D341Med (cell line): ENCODE data around the gene NDUFB10.
A peak's percentile ranks its signal among the peaks of the same experiment; 100 is the strongest.
"Not testable (repeated sequence)": the region's sequence is repeated elsewhere in the genome, so short reads cannot be mapped to it uniquely, and the experiment has no call there.

Source experiments
- DNase-seq: peaks from one replicate; pipeline ENCODE4 v3.0.0; 2012; ENCODE audit warnings: low spot score

NDUFB10 gene

DNA sequence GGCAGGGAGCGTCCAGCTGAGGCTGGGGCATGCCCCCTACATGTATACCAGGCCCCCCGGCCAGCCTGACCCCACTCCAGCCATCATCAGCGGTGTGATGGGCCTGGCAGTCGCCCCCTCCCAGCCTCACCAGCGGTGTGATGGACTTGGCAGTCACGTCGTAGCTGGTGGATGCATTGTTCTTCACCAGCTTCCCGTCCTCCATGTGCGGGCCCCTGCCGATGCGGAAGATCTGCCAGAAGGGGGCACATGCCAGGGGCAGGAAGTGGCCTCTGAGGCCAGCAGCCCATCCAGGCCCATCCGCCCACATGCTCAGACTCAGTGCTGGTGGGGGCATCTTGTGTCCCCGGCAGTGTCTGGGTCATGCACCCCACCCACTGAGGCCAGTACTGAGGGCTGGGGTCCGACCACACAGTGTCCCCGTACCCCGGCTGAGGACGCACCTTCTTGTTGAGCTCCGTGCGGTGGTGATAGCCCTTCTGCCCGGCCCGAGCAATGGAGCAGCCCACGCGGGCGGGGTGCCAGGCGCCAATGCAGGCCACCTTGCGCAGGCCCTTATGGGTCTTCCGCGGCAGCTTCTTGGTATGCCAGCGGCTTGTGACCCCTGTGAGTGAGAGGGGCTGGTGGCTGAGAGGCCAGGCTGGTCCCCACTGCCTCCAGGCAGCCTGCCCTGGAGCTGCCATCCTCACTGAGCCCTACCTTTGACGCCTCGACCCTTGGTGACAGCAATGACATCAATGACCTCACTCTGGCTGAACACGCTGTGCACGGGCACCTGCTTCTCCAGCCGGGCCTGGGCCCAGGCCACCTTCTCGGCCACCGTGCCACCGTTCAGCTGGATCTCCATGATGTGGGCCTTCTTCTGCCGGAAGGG is 12.6 kb upstream of the NDUFB10 start:
- no peak for DNase-seq

DNA sequence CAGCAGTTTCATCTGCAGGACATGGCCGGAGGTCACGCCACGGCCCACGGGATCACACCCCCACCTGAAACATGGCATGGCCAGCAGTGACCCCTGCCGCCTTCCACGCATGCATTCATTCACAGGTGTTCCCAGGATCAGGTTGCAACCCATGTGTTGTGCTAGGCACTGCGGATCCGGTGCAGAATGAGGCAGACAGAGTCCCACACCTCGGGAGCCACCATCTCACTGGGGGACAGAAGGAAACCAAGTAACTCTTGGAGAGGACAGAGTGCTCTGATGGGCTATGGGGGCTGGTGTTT is 12.0 kb upstream of the NDUFB10 start:
- DNase-seq = no peak

DNA sequence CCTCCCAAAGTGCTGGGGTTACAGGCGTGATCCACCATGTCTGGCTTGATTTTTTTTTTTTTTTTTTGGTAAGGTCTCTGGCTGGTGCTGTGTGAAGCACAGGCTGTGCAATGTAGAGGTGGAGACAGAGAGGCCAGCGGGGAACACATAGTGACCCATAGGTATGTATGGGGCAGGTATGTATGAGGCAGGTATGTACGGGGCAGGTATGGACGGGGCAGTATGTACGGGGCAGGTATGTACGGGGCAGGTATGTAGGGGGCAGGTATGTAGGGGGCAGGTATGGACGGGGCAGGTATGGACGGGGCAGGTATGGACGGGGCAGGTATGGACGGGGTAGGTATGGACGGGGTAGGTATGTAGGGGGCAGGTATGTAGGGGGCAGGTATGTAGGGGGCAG is 9.8 kb upstream of the NDUFB10 start:
- no peak for DNase-seq

DNA sequence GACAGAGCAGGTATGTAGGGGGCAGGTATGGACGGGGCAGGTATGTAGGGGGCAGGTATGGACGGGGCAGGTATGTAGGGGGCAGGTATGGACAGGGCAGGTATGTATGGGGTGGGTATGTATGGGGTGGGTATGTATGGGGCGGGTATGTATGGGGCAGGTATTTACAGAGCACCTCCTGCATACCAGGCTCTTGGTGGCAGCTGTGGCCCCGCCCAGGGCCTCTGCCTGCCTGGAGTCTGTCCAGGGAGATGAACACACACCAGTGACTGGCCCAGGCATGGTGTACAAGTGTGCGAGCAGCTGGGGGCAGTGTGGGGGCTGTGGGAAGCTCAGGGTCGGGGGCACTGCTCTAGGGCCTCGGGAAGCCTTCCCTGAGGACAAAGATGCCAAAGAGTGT is 9.3 kb upstream of the NDUFB10 start:
- DNase-seq = no peak

DNA sequence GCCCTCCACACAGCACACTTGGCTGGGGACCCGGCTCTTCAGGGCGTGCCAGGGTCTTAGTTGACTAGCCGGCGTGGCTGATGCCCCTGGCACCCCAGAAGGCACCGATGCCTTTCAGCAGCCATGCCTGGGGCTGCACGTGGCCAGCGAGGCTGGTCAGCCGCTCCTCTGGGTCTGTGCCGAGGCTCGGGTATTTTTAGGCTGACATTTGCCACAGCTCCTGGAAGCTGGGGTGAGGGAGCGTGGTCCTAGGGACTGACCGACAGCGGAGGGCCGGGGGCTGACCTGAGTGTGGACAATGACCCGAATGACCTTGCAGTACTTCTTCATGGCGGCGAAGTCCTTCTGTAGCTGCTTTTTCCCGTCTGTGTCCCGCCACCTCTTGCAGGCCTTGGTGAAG is 8.8 kb upstream of the NDUFB10 start:
- no peak for DNase-seq

DNA sequence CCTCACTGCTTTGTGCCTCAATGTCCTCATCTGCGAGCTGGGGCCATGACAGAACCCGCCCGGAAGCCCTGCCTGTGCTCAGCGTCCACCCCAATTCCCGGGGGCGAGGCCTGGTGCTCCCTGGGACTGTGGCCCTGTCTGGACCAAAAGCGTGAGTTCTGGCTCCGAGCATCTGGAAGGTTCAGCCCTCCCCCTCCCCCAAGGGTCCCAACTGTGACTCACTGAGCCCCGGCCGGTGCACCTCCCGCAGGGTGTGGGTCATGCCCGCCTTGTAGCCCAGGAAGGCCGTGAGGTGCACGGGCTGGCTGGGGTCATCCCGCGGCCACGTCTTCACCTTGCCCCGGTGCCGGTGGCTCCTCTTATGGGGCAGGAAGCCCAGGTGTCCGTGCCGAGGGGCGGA is 5.6 kb upstream of the NDUFB10 start:
- DNase-seq = no peak

DNA sequence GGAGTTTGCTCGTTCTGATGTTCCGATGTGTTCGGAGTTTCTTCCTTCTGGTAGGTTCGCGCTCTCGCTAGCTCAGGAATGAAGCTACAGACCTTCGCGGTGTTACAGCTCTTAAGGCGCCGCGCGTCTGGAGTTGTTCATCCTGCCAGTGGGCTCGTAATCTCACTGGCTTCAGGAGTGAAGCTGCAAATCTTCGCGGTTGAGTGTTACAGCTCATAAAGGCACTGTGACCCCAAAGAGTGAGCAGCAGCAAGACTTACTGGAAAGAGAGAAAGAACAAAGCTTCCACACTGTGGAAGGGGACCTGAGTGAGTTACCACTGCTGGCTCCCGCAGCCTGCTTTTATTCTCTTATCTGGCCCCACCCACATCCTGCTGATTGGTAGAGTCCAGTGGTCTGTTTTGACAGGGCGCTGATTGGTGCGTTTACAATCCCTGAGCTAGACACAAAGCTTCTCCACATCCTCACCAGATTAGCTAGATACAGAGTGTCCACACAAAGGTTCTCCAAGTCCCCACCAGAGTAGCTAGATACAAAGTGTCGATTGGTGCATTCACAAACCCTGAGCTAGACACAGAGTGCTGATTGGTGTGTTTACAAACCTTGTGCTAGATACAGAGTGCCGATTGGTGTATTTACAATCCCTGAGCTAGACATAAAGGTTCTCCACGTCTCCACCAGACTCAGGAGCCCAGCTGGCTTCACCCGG is 1.8 kb upstream of the NDUFB10 start:
- DNase-seq = not testable (repeated sequence)

DNA sequence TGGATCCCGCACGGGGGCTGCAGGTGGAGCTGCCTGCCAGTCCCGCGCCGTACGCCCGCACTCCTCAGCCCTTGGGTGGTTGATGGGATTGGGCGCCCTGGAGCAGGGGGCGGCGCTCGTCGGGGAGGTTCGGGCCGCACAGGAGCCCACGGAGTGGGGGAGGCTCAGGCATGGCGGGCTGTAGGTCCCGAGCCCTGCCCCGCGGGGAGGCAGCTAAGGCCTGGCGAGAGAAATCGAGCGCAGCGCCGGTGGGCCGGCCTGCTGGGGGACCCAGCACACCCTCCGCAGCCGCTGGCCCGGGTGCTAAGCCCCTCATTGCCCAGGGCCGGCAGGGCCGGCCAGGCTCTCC is 1.2 kb upstream of the NDUFB10 start:
- not testable (repeated sequence) for DNase-seq

DNA sequence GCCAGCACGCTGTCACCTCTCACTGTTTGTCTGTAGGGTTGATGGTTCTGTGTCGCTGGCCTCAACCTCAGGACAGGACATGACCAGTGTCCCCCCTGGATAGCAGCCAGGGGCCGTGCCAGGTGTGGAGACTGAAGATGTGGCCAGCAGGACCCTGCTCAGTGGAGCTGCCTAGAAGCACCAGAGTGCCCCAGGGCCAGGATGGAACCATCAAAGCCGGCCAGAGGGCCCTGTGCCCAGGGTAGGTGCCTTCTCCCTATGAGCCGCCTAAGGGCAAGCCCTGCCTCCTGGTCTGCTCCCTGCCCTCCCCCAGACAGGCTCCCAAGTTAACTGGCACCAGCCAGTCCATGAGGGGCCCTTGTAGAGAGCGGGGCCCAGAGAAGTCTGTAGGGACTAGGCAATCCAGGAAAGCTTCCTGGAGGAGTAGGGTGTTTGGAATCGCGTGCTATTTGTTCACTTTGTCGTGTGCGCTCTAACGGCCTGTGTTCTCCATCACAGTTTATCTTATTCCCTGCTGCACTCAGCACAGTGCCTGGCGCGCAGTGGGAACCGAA is 546 bp upstream of the NDUFB10 start:
- no peak for DNase-seq

DNA sequence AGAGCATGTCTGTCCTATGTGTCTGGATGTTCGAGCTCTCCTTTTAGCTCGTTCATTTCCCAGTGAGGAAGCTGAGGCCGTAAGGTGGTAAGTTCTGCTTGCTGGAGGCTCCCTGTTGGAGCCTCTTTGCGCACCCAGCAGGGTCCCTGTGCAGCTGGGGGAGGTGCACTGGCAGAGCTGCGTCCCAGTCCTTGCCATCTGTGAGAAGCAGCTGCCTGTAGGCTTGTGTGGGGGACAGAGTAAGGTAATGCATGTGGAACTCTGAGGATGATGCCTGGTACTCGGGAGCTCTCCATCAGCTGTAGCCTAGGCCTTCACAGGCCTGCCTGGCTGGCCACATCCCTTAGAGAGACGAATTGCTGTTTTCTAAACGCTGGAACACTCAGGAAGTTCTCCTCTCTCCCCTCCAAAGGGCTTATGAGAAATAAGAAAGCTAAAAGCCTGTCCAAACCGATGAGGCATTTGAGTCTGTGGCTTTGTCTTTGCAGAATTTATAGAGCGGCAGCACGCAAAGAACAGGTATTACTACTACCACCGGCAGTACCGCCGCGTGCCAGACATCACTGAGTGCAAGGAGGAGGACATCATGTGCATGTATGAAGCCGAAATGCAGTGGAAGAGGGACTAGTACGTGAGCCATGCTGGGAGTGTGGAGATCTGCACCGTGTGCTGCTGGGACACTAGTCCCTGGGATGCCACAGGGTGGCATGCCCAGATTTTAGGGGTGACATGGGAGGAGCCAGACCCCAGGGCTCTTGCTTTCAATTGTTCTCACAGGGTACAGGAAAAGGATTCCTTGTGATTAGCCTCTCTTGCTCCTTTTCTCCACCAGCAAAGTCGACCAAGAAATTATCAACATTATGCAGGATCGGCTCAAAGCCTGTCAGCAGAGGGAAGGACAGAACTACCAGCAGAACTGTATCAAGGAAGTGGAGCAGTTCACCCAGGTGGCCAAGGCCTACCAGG is 1.6 kb downstream of the NDUFB10 start:
- DNase-seq = peak; percentile 64

DNA sequence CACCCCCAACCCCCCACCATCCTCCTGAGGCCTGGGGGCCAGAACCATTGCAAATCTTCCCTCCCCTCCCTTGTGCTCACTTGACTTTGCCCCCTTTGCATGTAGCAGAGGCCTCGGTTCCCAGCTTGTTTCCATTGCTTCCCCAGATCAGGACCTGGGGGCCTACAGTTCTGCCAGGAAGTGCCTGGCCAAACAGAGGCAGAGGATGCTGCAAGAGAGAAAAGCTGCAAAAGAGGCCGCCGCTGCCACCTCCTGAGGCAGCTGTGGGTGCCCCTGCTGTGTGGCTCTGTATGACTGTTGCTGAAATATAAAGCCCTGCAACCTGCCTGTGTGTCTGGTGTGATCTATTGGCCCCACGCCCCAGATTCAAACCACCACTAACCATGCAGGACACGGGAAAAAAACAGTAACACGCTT is 2.3 kb downstream of the NDUFB10 start:
- no peak for DNase-seq

DNA sequence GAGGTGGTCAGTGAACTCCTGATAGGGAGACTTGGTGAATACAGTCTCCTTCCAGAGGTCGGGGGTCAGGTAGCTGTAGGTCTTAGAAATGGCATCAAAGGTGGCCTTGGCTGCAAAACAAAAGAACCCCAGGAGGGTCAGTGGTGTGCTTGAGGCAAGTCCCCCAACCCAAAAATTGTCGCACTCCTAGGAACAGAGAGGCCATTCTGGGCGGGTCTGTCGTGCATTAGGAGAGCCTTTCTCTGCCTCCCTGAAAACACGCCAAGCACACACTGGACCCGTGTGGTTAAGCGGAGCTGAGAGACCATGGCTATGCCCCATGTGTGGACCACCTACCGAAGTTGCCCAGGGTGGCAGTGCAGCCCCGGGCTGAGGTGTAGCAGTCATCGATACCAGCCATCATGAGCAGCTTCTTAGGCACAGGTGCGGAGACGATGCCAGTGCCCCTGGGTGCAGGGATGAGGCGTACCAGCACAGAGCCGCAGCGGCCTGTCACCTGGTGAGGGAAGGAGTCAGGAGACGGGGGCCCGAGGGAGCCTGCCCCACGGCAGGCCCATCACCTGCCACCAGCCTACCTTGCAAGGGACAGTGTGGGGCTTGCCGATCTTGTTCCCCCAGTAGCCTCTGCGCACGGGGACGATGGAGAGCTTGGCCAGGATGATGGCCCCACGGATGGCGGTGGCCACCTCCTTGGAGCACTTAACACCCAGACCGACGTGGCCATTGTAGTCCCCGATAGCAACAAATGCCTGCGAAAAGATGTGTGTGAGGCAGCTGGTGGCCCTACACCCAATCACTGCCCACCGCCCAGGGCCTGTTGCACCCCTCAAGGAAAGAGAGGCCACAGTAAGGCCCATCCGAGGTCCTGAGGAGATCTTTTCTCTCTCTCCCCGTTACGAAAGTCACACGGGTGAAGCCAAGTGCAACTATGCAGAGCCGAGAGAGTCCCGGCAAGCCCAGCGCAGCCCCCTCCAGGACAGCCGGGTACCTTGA is 3.1 kb downstream of the NDUFB10 start:
- not testable (repeated sequence) for DNase-seq

DNA sequence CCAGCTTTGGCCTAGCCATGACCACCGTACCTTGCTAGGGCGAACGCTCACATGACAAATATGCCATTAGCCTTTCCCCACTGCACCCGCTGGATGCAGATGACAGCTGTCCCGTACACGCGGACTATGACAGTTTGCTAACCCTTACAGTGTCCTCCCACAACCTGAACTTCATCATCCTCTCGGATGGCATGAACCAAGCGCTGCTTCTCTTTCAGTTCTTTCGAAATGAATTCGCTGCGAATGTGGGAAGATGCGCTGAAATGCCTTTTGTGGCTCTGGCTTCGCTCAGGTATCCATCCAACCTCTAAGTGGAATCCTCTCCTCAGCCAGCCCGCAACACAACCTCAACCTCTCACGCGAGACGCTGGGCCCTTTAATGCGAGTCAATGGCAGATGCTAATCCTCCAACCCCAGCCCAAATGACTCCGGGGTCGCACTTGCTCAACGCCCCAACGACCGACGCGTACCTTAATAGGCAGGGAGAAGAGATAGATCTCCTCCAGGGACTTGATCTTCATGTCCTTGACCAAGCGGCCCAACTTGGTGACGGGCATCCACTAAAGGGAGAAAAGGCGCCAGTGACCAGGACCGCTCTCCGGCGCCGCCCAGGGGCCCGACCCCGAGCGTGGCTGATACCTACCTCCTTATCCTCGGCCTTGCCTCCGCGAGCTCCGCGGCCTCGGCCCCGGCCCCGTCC is 4.6 kb downstream of the NDUFB10 start:
- DNase-seq = no peak

DNA sequence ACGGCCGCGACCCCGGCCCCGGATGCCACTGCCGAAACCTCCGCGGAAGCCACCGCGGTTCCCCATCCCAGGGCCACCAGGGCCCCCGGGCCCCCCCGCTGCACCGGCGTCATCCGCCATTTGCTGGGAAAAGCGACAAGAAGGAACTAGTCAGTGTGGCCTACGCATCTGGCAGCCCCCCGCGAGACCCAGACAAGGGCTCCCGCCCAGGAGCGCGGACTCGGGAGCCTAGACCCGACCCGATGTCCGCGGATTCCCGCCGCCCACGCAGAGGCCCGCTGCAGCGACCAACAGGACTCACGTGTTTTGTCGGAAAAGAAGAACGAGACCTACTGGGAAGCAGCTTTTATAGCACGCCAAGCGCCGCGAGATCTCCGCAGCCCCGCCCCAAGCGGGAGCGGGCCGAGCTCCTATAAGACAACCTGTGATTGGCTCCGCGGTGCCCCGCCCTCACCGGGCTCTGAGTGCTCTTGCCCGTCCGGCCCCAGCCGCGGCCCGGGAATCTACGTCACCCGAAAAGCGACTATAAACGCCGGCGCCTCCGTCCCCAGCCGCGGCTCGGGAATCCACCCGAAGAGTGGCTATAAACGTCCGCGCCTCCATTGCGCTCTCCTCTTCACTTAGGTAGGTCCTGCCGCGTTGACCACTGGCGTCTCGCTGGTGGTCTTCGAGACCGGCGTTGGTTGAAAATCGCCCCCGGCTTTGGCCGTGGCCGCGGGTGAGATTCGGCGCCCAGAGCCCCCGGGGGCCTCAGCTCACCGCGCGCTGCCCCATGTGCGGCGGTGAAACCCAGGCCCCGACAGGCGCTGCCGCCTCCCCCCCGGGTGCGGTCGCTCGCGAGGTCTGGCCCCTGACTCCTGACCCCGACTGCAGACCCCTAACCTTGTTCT is 5.4 kb downstream of the NDUFB10 start, which contains the start of gene RPS2:
TSS of gene RPS2 (minus strand) at position 321 of the 890 bp plus-strand sequence. CDS start at position 120, 201 bp downstream.
- DNase-seq = peak; percentile 98

DNA sequence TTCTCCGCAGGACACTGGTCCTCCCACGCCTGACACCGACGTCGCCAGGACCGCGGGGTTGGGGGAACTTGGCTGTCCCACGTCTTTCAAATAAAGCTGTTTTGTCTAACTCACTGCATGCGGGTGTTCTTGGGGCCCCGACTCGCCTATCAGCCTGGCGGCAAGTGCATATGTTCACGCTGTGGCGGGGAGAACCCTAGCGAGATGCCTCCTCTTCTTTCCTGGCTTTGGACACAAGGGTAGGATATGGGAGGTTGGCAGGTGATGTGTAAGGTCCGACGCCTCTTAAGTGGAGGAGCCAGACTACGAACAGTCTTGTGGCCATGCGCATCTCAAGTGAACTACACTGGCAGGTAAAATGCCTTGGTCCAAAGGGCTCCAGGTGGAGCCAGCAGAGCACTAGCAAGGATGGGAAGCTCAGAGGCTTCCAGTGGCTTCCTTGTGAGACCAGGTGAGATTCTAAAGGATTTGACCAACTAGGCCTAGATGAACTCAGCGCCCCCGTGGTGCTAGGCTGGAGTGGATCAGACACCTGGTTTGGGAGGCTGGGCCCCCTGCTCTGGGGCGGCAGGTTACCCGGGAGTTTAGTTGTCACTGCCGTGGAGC is 6.2 kb downstream of the NDUFB10 start:
- DNase-seq = no peak

DNA sequence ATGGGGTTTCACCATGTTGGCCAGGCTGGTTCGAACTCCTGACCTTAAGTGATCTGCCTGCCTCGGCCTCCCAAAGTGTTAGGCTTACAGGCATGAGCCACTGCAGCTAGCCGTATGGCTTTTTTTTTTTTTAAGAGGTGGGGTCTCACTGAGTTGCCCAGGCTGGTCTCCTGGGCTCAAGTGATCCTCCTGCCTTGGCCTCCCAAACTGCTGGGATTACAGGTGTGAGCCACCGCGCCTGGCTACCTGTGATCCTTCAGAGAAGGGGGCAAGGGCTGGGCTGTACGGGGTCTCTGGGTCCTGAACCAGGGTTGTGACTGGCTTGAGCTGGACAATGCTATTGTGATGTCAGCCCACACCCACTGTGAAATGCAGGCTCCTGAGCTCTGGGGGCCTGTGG is 7.1 kb downstream of the NDUFB10 start, which contains the start of gene RNF151:
TSS of gene RNF151 (plus strand) at position 397 of the 400 bp plus-strand sequence. CDS start 26 bp downstream, outside the sequence.
- no peak for DNase-seq

DNA sequence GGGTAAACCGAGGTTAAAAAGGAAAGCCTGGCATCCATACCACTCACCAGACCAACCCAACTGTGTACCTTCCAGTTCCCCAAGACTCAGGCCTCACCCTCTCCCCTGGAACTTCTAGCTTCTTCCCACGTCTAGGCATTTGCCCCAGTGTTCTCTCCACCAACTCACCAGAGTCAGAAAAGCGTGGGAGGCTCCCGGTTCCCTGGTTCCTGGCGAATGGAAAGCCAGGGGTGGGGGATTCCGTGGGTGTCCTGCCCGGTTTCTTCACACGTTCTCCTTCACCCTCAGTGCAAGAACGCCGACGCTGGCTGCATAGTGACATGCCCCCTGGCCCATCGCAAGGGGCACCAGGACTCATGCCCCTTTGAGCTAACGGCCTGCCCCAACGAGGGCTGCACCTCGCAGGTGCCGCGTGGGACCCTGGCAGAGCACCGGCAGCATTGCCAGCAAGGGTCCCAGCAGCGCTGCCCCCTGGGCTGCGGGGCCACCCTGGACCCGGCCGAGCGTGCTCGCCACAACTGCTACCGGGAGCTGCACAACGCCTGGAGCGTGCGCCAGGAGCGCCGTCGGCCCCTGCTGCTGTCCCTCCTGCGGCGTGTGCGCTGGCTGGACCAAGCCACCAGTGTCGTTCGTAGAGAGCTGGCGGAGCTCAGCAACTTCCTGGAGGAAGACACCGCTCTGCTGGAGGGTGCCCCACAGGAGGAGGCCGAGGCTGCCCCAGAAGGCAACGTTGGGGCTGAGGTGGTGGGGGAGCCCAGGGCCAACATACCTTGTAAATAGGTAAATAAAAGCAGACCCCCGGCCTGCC is 9.0 kb downstream of the NDUFB10 start:
- DNase-seq = no peak
